Caco-2 (cell line): ENCODE results near the gene HOXA1. TPM values are rescaled to one million over a fixed set of nuclear protein-coding genes. Genes with fewer than 3 reads are reported as not detected.
A peak's percentile ranks its signal among the peaks of the same experiment; 100 is the strongest.

Experiments used
- BruUV-seq: library from RNA; stranded (reverse); fragments of 400-500 nt; replicated peaks from 2 replicates; lab custom pipeline; 2021; lab: Mats Ljungman, UMichigan
- CTCF ChIA-PET: fragments of 300-600 bp; sonication (Branson Sonifier 250); formaldehyde crosslinking; loops from one replicate; lab custom pipeline; 2022; ENCODE audit warnings: antibody characterized with exemption; lab: Charles Lee
- POLR2A ChIA-PET: fragments of 300-600 bp; sonication (Branson Sonifier 250); formaldehyde crosslinking; loops from one replicate; lab custom pipeline; 2022; ENCODE audit warnings: antibody characterized with exemption; lab: Charles Lee
- DNase-seq, 2 experiments: peaks; one replicate each; pipeline versions ENCODE4 v3.0.0 to v3.0.0-alpha.2; 2020 to 2022
- H3K27me3 ChIP-seq: replicated peaks from 2 replicates; pipeline ENCODE4 v1.6.0; 2011; ENCODE audit warnings: low read length; ENCODE audit not compliant: control insufficient read depth, insufficient read depth
- H3K36me3 ChIP-seq: 2 replicates; pipeline ENCODE4 v1.5.1; 2011; ENCODE audit warnings: low read length; ENCODE audit not compliant: control insufficient read depth, insufficient read depth
- H3K4me1 ChIP-seq: fragments of 250-450 bp; sonication (Bioruptor Pico); 2 replicates; pipeline ENCODE4 v1.5.1; 2020; ENCODE audit warnings: mild to moderate bottlenecking
- H3K4me3 ChIP-seq: 2 replicates; pipeline ENCODE4 v1.5.1; 2011; ENCODE audit warnings: low read depth, mild to moderate bottlenecking, control low read depth, low read length
- H3K9me3 ChIP-seq: fragments of 250-450 bp; sonication (Bioruptor Pico); 2 replicates; pipeline ENCODE4 v1.5.1; 2020; ENCODE audit warnings: mild to moderate bottlenecking, moderate library complexity
- H3K27ac Mint-ChIP-seq: one replicate; pipeline ENCODE4 v1.8.0; 2022; ENCODE audit warnings: mixed read lengths; ENCODE audit not compliant: unreplicated experiment
- H3K27me3 Mint-ChIP-seq: one replicate; pipeline ENCODE4 v1.8.0; 2022; ENCODE audit warnings: mixed read lengths; ENCODE audit not compliant: insufficient read depth, unreplicated experiment
- H3K36me3 Mint-ChIP-seq: one replicate; pipeline ENCODE4 v1.8.0; 2022; ENCODE audit warnings: mild to moderate bottlenecking, mixed read lengths; ENCODE audit not compliant: insufficient read depth, unreplicated experiment
- H3K4me1 Mint-ChIP-seq: one replicate; pipeline ENCODE4 v1.8.0; 2022; ENCODE audit warnings: low read depth, mixed read lengths; ENCODE audit not compliant: unreplicated experiment
- H3K4me3 Mint-ChIP-seq: one replicate; pipeline ENCODE4 v1.8.0; 2022; ENCODE audit warnings: mild to moderate bottlenecking, moderate library complexity, mixed read lengths; ENCODE audit not compliant: unreplicated experiment
- H3K9me3 Mint-ChIP-seq: one replicate; pipeline ENCODE4 v1.8.0; 2022; ENCODE audit warnings: mixed read lengths; ENCODE audit not compliant: unreplicated experiment
- CTCF ChIP-seq, 2 experiments: fragments of 200-600 bp in 1 of 2; IDR thresholded peaks; 1 replicate in 1 of 2; 2 replicates in 1 of 2; pipeline versions ENCODE4 v1.5.1 to v1.8.0; 2011 to 2022; ENCODE audit warnings: antibody characterized with exemption in 1 of 2, control low read depth in 1 of 2, inconsistent platforms in 1 of 2, low read depth in 1 of 2, low read length in 1 of 2, mild to moderate bottlenecking in 1 of 2, moderate library complexity in 1 of 2; ENCODE audit not compliant: insufficient read depth in 1 of 2, severe bottlenecking in 1 of 2, unreplicated experiment in 1 of 2
- intact Hi-C: fragments of 100-400 bp; cut with micrococcal nuclease; formaldehyde crosslinking; loops from one replicate; pipeline ENCODE4 v1.10.0; 2022; ENCODE audit not compliant: unreplicated experiment
- total RNA-seq: library from RNA; stranded (reverse); gene quantifications from 2 replicates; pipeline ENCODE4 v1.2.3, GENCODE V29; 2022

HOXA1 gene
- total RNA-seq, 1 experiment from 2014 or later: 18.5 TPM

DNA sequence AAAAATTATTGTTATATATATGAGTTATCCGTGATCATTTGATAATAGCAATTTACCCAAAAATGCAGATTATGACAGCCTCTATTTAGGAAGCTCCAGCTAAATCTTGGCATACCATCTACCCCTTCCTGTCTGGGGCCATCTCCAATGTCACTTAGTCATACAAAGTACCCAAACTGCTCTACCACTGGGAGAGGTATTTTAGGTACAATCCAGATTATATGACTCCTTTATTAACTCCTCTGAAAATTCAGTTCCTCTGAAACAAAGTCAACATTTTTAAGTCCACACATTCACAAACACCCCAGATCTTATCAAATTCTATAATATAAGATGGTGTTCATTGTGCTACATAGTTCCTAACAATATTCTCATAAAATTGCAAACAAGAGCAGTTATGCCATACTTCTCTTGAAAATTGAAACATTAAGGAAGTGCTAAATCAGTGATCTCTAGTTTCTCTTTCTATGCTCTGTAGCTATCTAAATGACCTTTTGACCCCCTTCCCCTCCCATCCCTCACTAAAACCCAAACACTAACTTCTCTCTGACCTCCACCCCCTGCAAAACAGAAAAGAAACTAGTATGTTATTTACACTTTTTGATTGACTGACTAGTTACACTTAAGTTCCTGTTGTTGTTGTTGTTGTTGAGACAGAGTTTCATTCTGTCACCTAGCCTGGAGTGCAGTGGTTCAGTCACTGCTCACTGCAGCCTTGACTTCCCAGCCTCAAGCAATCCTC lies 16.4 kb downstream of the HOXA1 start:
- H3K27me3 ChIP-seq: no peaks in the 10 kb centered on the region

DNA sequence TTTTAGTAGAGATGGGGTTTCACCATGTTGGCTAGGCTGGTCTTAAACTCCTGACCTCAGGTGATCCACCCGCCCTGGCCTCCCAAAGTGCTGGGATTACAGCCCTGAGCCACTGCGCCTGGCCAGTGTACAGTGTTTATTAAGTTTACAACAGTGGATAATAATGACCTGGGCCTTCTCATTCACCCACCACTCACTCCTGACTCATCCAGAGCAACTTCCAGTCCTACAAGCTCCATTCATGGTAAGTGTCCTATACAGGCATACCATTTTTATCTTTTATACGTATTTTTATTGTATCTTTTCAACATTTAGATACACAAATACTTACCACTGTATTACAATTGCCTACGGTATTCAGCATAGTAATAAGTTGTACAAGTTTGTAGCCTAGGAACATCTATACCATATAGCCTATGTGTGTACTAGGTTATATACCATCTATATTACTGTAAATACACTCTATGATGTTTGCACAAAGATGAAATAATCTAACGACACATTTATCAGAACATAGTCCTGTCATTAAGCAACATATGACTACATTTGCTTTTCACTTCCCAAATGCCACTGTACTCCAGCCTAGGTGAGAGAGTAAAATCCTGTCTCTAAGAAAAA lies 17.1 kb downstream of the HOXA1 start:
- intact Hi-C loops: no loop called here
- Histone ChIP-seq H3K36me3 (no peaks in the 10 kb centered on the region), H3K27me3 (no peaks in the 10 kb centered on the region), H3K4me1 (peaks cover 37% of the 10 kb centered on the region), H3K9me3 (no peaks in the 10 kb centered on the region), H3K4me3 (no peak overlapping the region)
- no peak for DNase-seq
- ChIA-PET CTCF (interaction anchor here (1.0 kb wide), 1 partner anchor 17 kb away, joined by 5 read pairs; the partner anchor contains the start of gene HOXA1), POLR2A (no interaction called here)
- Mint-ChIP-seq H3K4me1 (peaks cover 29% of the 10 kb centered on the region), H3K27me3 (no peaks in the 10 kb centered on the region), H3K4me3 (no peak overlapping the region), H3K36me3 (no peaks in the 10 kb centered on the region), H3K27ac (peak overlapping the region; percentile 0), H3K9me3 (no peaks in the 10 kb centered on the region)
- no peak for TF ChIP-seq CTCF (IDR thresholded peaks at IDR 0.05; ENCODE audit: insufficient read depth in 1 of 2, low read depth in 1 of 2, low read length in 1 of 2, severe bottlenecking in 1 of 2, unreplicated experiment in 1 of 2)
- BruUV-seq: no TSS peak

More for the DNA sequence above, 16.4 kb downstream of the HOXA1 start:
- H3K27ac Mint-ChIP-seq: peak overlapping the region; percentile 91
- no peak for TF ChIP-seq CTCF (IDR thresholded peaks at IDR 0.05; ENCODE audit: insufficient read depth in 1 of 2, low read depth in 1 of 2, low read length in 1 of 2, severe bottlenecking in 1 of 2, unreplicated experiment in 1 of 2)
- intact Hi-C loops: no loop called here
- CTCF ChIA-PET: interaction anchor here (1.0 kb wide), 1 partner anchor 17 kb away, joined by 5 read pairs; the partner anchor contains the start of gene HOXA1
- Histone ChIP-seq H3K4me3 (no peak overlapping the region), H3K9me3 (no peaks in the 10 kb centered on the region), H3K4me1 (peaks cover 37% of the 10 kb centered on the region), H3K36me3 (no peaks in the 10 kb centered on the region)
- no peak for DNase-seq
- no peak overlapping the region for H3K4me3 Mint-ChIP-seq
- POLR2A ChIA-PET: no interaction called here
- H3K27me3 Mint-ChIP-seq: no peaks in the 10 kb centered on the region
- BruUV-seq: no TSS peak
- no peaks in the 10 kb centered on the region for H3K9me3 Mint-ChIP-seq
- H3K4me1 Mint-ChIP-seq: peaks cover 30% of the 10 kb centered on the region
- H3K36me3 Mint-ChIP-seq: no peaks in the 10 kb centered on the region

- ChIA-PET POLR2A (no interaction called here), CTCF (no interaction called here)
- Histone ChIP-seq H3K36me3 (no peaks in the 10 kb centered on the region), H3K4me1 (no peaks in the 10 kb centered on the region), H3K27me3 (no peaks in the 10 kb centered on the region), H3K9me3 (no peaks in the 10 kb centered on the region), H3K4me3 (no peak overlapping the region)
- no peaks in the 10 kb centered on the region for H3K4me1 Mint-ChIP-seq
- no peak overlapping the region for H3K4me3 Mint-ChIP-seq
- no peaks in the 10 kb centered on the region for H3K36me3 Mint-ChIP-seq
- TF ChIP-seq CTCF (IDR thresholded peaks at IDR 0.05; ENCODE audit: insufficient read depth in 1 of 2, low read depth in 1 of 2, low read length in 1 of 2, severe bottlenecking in 1 of 2, unreplicated experiment in 1 of 2): no peak
- H3K9me3 Mint-ChIP-seq: no peaks in the 10 kb centered on the region
- no peak overlapping the region for H3K27ac Mint-ChIP-seq
- no TSS peak for BruUV-seq
- no peak for DNase-seq
- intact Hi-C loops: no loop called here
- no peaks in the 10 kb centered on the region for H3K27me3 Mint-ChIP-seq
Observed at GRCh38 chr7:27073076-27073475, 22.7 kb downstream of the HOXA1 start.
